Measurements from ENCODE around the gene ARHGAP29. TPM values are rescaled to one million over a fixed set of nuclear protein-coding genes. Genes with fewer than 3 reads are reported as not detected.

ARHGAP29 gene, protein sequence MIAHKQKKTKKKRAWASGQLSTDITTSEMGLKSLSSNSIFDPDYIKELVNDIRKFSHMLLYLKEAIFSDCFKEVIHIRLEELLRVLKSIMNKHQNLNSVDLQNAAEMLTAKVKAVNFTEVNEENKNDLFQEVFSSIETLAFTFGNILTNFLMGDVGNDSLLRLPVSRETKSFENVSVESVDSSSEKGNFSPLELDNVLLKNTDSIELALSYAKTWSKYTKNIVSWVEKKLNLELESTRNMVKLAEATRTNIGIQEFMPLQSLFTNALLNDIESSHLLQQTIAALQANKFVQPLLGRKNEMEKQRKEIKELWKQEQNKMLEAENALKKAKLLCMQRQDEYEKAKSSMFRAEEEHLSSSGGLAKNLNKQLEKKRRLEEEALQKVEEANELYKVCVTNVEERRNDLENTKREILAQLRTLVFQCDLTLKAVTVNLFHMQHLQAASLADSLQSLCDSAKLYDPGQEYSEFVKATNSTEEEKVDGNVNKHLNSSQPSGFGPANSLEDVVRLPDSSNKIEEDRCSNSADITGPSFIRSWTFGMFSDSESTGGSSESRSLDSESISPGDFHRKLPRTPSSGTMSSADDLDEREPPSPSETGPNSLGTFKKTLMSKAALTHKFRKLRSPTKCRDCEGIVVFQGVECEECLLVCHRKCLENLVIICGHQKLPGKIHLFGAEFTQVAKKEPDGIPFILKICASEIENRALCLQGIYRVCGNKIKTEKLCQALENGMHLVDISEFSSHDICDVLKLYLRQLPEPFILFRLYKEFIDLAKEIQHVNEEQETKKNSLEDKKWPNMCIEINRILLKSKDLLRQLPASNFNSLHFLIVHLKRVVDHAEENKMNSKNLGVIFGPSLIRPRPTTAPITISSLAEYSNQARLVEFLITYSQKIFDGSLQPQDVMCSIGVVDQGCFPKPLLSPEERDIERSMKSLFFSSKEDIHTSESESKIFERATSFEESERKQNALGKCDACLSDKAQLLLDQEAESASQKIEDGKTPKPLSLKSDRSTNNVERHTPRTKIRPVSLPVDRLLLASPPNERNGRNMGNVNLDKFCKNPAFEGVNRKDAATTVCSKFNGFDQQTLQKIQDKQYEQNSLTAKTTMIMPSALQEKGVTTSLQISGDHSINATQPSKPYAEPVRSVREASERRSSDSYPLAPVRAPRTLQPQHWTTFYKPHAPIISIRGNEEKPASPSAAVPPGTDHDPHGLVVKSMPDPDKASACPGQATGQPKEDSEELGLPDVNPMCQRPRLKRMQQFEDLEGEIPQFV
- 4.8 TPM for polyA plus RNA-seq (2013, experiment 1 of 4)
- polyA plus RNA-seq (2013, experiment 2 of 4) = 3.9 TPM
- polyA plus RNA-seq (2013, experiment 3 of 4) = 4.9 TPM
- 5.1 TPM for polyA plus RNA-seq (2013, experiment 4 of 4)

DNA sequence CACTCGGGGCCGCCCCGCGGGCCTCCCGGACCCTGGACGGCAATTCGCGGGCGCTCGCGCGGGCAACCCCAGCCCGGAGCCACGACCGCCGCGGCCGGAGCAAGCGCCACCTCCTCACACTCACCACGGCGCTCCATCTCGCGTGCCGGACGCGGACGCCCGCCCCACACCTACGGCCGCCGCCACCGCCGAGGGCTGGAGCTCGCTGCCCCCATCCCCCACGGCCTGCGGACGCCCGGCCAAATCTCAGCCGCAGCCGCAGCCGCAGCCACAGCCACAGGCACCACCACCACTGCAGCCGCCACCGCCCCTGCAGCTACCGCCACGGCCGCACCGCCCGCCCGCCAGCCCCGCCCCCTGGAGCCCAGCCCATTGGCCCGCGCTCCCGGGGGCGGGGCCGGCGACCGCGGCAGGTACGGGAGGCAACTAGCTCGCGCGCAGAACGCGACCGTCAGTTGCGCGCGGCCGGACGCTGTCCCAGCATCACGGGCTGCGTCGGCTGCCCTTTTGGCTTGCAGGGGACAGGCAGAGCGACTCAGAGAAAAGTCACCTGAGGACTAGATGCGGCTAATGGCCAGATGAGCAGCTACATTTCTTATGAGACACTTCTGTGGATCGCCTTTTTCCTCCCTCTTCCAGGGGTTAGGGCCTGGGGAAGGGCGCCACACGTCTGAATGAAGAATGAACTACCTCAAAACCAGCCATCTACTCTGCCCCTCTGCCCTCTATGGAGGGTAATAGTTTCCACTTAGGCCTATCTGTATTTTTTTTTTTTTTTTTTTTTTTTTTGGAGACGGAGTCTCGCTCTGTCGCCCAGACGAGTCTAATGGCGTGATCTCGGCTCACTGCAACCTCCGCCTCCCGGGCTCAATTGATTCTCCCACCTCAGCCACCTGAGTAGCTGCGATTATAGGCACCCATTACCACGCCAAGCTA is at the start of gene ARHGAP29:
Gene ARHGAP29, minus strand, starts transcription at position 294 of the 936 bp plus-strand sequence. CDS start 5,973 bp downstream, outside the sequence.
- Histone ChIP-seq H3K36me3 (ENCODE audit: control insufficient read depth, insufficient read depth, low read length) (no peaks in the 10 kb centered on the region), H3K27me3 (ENCODE audit: control insufficient read depth, insufficient read depth, low read length, poor library complexity, severe bottlenecking) (peaks cover 72% of the 10 kb centered on the region), H3K4me1 (ENCODE audit: control insufficient read depth, insufficient read depth, low read length) (no peaks in the 10 kb centered on the region), H3K9me3 (ENCODE audit: control insufficient read depth, low read length) (no peaks in the 10 kb centered on the region), H3K4me3 (ENCODE audit: insufficient read depth, low read depth, low read length) (peak within 1 kb of the TSS; percentile 62), H3K27ac (ENCODE audit: insufficient read depth, low read depth, low read length, poor library complexity, severe bottlenecking) (no peak within 1 kb of the TSS)
- 7 to 8% methylated on average over 88 of the region's 88 CpGs for WGBS, 2 experiments

DNA sequence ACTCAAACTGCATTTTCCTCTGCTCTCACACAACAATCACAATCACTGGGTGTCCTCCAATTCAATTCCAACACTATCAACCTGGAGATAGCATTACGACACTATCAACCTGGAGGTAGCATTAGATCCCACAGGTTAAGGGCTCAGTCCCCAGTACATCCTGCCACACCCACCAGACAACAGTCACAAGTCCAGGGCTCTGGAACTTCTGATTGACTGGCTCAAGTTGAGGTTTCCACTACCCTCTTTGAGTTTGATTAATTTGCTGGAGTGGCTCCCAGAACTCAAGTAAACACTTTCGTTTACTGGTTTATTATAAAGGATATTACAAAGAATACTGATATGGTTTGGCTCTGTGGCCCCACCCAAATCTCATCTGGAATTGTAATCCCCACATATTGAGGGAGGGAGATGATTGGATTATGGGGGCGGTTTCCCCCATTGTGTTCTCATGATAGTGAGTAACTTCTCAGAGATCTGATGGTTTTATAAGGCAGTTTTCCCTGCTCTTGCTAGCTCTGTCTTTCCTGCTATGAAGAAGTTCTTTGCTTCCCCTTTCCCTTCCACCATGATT is 49.6 kb upstream of the ARHGAP29 start:
- 98 to 100% methylated on average over 3 of the region's 3 CpGs for WGBS, 2 experiments
- Histone ChIP-seq H3K36me3 (ENCODE audit: control insufficient read depth, insufficient read depth, low read length) (no peaks in the 10 kb centered on the region), H3K4me3 (ENCODE audit: insufficient read depth, low read depth, low read length) (no peak overlapping the region), H3K27ac (ENCODE audit: insufficient read depth, low read depth, low read length, poor library complexity, severe bottlenecking) (no peak overlapping the region), H3K9me3 (ENCODE audit: control insufficient read depth, low read length) (no peaks in the 10 kb centered on the region), H3K4me1 (ENCODE audit: control insufficient read depth, insufficient read depth, low read length) (no peaks in the 10 kb centered on the region), H3K27me3 (ENCODE audit: control insufficient read depth, insufficient read depth, low read length, poor library complexity, severe bottlenecking) (no peaks in the 10 kb centered on the region)

DNA sequence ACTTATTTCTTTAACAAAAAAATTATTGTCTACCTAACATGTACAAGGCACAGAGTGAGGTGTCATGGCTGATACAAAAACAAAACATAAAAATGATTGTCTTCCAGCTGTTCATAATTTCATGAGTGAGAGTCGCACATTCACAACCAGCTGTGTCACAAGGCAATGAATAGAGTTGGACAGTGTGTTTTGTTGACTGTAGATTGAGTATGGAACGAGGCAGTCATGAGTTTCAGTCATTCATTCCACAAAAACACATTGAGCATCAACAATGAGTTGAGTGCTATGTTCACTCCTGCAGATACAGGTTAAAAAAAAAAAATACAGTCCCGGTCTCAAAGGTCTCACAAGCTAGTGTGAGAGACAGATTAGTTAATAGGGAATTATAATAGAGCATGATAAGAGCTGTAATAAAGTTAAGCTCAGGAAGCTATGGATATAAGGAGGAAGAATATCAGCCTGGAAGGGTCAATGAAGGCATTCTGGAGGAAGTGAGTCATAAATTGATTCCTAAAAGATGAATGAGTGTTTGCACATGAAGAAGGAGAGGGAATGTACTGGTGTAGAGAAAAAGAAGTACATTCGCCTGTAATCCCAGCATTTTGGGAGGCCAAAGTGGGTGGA is 47.8 kb upstream of the ARHGAP29 start:
- no peak overlapping the region for H3K4me3 ChIP-seq (ENCODE audit: insufficient read depth, low read depth, low read length)
- no peak overlapping the region for H3K27ac ChIP-seq (ENCODE audit: insufficient read depth, low read depth, low read length, poor library complexity, severe bottlenecking)
- H3K36me3 ChIP-seq (ENCODE audit: control insufficient read depth, insufficient read depth, low read length) = no peaks in the 10 kb centered on the region
- 91 to 98% methylated on average over 3 to 4 of the region's 4 CpGs for WGBS, 2 experiments
- no peaks in the 10 kb centered on the region for H3K9me3 ChIP-seq (ENCODE audit: control insufficient read depth, low read length)
- no peaks in the 10 kb centered on the region for H3K27me3 ChIP-seq (ENCODE audit: control insufficient read depth, insufficient read depth, low read length, poor library complexity, severe bottlenecking)
- H3K4me1 ChIP-seq (ENCODE audit: control insufficient read depth, insufficient read depth, low read length) = no peaks in the 10 kb centered on the region

DNA sequence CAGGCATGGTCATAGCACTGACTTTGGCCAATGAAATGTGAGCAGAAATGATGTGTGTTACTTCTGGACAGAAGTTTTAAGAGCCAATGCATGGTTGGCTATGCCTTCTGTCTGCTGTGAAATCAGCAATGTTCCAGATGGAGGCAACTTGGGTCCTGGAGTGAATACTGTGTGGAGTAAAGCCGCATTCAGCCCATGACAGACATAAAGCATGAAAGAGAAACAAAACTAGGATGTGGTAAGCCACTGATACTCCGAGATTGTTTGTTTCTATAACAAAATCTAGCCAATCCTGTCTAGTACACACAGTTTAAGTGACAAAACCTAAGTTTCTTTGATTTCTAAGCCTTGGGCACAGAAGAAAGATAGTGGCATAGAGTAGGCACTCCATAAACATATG is 47.1 kb upstream of the ARHGAP29 start:
- Histone ChIP-seq H3K36me3 (ENCODE audit: control insufficient read depth, insufficient read depth, low read length) (no peaks in the 10 kb centered on the region), H3K4me1 (ENCODE audit: control insufficient read depth, insufficient read depth, low read length) (no peaks in the 10 kb centered on the region), H3K4me3 (ENCODE audit: insufficient read depth, low read depth, low read length) (no peak overlapping the region), H3K9me3 (ENCODE audit: control insufficient read depth, low read length) (no peaks in the 10 kb centered on the region), H3K27ac (ENCODE audit: insufficient read depth, low read depth, low read length, poor library complexity, severe bottlenecking) (no peak overlapping the region), H3K27me3 (ENCODE audit: control insufficient read depth, insufficient read depth, low read length, poor library complexity, severe bottlenecking) (no peaks in the 10 kb centered on the region)
- 91 to 93% methylated on average over 2 of the region's 2 CpGs for WGBS, 2 experiments

DNA sequence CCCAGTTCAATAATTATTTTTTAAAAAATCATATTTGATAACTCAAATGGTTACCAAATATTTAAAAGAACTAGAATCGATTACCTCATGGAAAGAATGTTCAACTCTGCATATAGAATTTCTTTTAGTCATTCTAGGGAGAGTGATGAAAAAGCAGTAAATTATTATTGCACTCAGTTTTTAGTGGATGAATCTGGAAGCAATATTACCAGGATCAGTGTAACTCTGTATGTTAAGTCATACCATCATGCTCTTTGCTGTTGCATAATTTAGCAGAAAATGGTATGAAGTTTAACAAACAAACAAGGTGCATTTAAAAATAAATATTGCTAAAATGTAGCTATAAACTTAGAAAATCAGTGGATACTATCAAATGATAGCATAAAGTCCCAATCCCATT is 46.1 kb upstream of the ARHGAP29 start:
- H3K27me3 ChIP-seq (ENCODE audit: control insufficient read depth, insufficient read depth, low read length, poor library complexity, severe bottlenecking) = no peaks in the 10 kb centered on the region
- no peaks in the 10 kb centered on the region for H3K36me3 ChIP-seq (ENCODE audit: control insufficient read depth, insufficient read depth, low read length)
- no peak overlapping the region for H3K27ac ChIP-seq (ENCODE audit: insufficient read depth, low read depth, low read length, poor library complexity, severe bottlenecking)
- no peaks in the 10 kb centered on the region for H3K4me1 ChIP-seq (ENCODE audit: control insufficient read depth, insufficient read depth, low read length)
- WGBS, 2 experiments = 100% methylated on average over 1 of the region's 1 CpG; no CpG with 5 or more reads in 1 of the 2 experiments
- H3K4me3 ChIP-seq (ENCODE audit: insufficient read depth, low read depth, low read length) = no peak overlapping the region
- no peaks in the 10 kb centered on the region for H3K9me3 ChIP-seq (ENCODE audit: control insufficient read depth, low read length)

DNA sequence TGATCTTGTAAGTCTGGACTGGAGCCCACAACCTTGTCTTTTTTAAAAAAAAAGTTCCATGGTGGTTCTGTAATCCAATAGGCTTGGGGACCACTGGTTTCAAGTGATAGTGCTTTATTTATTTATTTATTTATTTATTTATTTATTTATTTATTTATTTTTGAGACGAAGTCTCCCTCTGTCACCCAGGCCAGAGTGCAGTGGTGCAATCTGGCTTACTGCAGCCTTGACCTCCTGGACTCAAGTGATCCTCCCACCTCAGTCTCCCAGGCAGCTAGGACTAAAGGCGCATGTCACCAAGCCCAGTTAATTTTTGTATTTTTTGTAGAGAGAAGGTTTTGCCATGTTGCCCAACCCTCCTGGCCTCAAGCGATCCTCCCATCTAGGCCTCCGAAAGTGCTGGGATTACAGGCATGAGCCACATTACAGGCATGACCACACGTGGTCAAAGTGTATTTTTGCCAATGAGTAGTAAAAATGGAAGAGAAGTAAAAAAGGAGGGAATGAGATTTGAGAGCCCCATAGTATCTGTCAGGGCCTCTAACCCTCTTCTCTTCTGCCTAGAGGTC is 44.8 kb upstream of the ARHGAP29 start:
- Histone ChIP-seq H3K4me3 (ENCODE audit: insufficient read depth, low read depth, low read length) (no peak overlapping the region), H3K9me3 (ENCODE audit: control insufficient read depth, low read length) (no peaks in the 10 kb centered on the region), H3K27me3 (ENCODE audit: control insufficient read depth, insufficient read depth, low read length, poor library complexity, severe bottlenecking) (no peaks in the 10 kb centered on the region), H3K4me1 (ENCODE audit: control insufficient read depth, insufficient read depth, low read length) (no peaks in the 10 kb centered on the region), H3K27ac (ENCODE audit: insufficient read depth, low read depth, low read length, poor library complexity, severe bottlenecking) (no peak overlapping the region), H3K36me3 (ENCODE audit: control insufficient read depth, insufficient read depth, low read length) (no peaks in the 10 kb centered on the region)
- WGBS, 2 experiments = 83 to 90% methylated on average over 5 of the region's 5 CpGs

DNA sequence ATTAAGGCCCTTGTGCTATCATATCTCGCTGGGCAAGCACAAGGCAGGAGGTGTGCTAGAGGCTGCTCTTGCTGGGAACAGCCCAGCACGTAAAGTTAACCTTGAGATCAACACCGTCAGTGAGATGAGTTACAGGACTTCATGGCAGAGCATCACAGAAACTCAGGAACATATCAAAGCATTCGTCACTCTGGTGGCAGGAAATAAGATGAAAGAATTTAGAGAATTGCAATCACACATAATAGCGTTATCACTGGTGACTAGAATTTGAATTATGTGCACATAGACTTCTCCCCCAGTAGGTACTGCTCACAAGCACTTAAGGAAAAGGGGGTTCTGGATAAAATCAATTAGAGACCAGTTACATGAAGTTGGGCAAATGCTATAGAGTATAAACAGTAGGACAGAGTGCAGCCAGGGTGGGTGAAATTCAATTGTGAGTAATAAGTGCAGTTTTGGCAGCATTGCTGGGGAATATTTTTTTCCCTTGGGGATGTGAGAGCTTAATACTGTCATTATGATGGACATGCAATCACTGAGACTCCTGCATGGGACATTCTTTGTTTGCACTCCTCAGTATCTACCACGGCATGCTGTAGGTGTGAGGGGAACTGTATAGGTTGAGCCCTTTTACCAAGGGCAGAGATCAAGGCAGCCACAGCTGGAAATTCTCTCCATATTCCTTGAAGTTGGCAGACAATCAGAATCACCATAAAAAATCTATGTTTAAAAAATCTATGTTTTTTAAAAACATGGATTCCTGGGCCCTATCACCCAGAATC is 44.2 kb upstream of the ARHGAP29 start:
- Histone ChIP-seq H3K4me3 (ENCODE audit: insufficient read depth, low read depth, low read length) (no peak overlapping the region), H3K27ac (ENCODE audit: insufficient read depth, low read depth, low read length, poor library complexity, severe bottlenecking) (no peak overlapping the region), H3K36me3 (ENCODE audit: control insufficient read depth, insufficient read depth, low read length) (no peaks in the 10 kb centered on the region), H3K27me3 (ENCODE audit: control insufficient read depth, insufficient read depth, low read length, poor library complexity, severe bottlenecking) (no peaks in the 10 kb centered on the region), H3K9me3 (ENCODE audit: control insufficient read depth, low read length) (no peaks in the 10 kb centered on the region), H3K4me1 (ENCODE audit: control insufficient read depth, insufficient read depth, low read length) (no peaks in the 10 kb centered on the region)
- WGBS, 2 experiments = 90% methylated on average over 6 of the region's 6 CpGs

DNA sequence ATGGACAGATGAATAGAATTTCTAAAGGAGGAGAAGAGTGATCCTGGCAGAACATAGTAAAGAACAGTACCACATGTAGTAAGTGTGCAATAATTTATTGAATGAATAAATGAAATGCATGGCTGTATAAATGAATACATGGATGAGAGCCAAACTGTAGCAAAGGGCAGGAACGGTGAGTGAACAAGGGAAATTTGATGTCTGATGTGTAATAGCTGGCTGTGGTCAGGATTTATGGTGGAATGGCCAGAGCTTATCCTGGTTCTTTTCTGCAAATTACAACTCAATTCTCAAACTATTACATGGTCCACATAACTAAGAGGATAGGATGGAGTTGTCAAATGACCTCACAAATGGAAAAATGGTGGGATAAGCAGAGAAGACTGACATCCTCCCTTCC is 43.2 kb upstream of the ARHGAP29 start:
- no peaks in the 10 kb centered on the region for H3K9me3 ChIP-seq (ENCODE audit: control insufficient read depth, low read length)
- 88 to 96% methylated on average over 1 of the region's 1 CpG for WGBS, 2 experiments
- no peaks in the 10 kb centered on the region for H3K27me3 ChIP-seq (ENCODE audit: control insufficient read depth, insufficient read depth, low read length, poor library complexity, severe bottlenecking)
- H3K27ac ChIP-seq (ENCODE audit: insufficient read depth, low read depth, low read length, poor library complexity, severe bottlenecking) = no peak overlapping the region
- H3K4me1 ChIP-seq (ENCODE audit: control insufficient read depth, insufficient read depth, low read length) = no peaks in the 10 kb centered on the region
- no peaks in the 10 kb centered on the region for H3K36me3 ChIP-seq (ENCODE audit: control insufficient read depth, insufficient read depth, low read length)
- no peak overlapping the region for H3K4me3 ChIP-seq (ENCODE audit: insufficient read depth, low read depth, low read length)
